Heart left ventricle (tissue), 16 donors: Measurements from ENCODE around the gene ARL3. TPM values are rescaled to one million over a fixed set of nuclear protein-coding genes. Genes with fewer than 3 reads are reported as not detected.

Source experiments
- ATAC-seq, 4 donors: fragments of 200-7000 bp; cut with Tn5 transposase; one replicate each; pipeline ENCODE4 v1.9.1; 2020 to 2022; ENCODE audit warnings: moderate library complexity in 4 of 4, mild to moderate bottlenecking in 3 of 4, moderate number of reproducible peaks in 1 of 4
- DNase-seq, 5 donors: peaks; one replicate each; pipeline ENCODE4 v3.0.0-alpha.2; 2020
- H3K27ac ChIP-seq, 12 donors: fragments of 200-600 bp; sonication (generic) in 4 of 12; one replicate each; pipeline versions ENCODE4 v1.5.0 to v1.8.0; 2016 to 2022; ENCODE audit warnings: mild to moderate bottlenecking in 2 of 12
- H3K27me3 ChIP-seq, 9 donors: fragments of 200-600 bp; sonication (generic) in 2 of 9; one replicate each; pipeline versions ENCODE4 v1.5.1 to v1.8.0; 2016 to 2022; ENCODE audit warnings: mild to moderate bottlenecking in 3 of 9
- H3K36me3 ChIP-seq, 9 donors: fragments of 200-600 bp; sonication (generic) in 2 of 9; one replicate each; pipeline versions ENCODE4 v1.5.0 to v1.8.0; 2018 to 2022; ENCODE audit warnings: mild to moderate bottlenecking in 2 of 9
- H3K4me1 ChIP-seq, 12 donors: fragments of 200-600 bp; sonication (generic) in 4 of 12; one replicate each; pipeline versions ENCODE4 v1.5.0 to v1.8.0; 2016 to 2022; ENCODE audit warnings: mild to moderate bottlenecking in 3 of 12
- H3K4me3 ChIP-seq, 12 donors: fragments of 200-600 bp; sonication (generic) in 4 of 12; one replicate each; pipeline versions ENCODE4 v1.5.0 to v1.8.0; 2017 to 2022; ENCODE audit warnings: mild to moderate bottlenecking in 9 of 12, moderate library complexity in 4 of 12
- H3K9me3 ChIP-seq, 12 donors: fragments of 200-600 bp; sonication (generic) in 4 of 12; one replicate each; pipeline versions ENCODE4 v1.5.0 to v1.8.0; 2016 to 2022; ENCODE audit warnings: mild to moderate bottlenecking in 1 of 12
- POLR2A ChIP-seq, 2 donors: fragments of 450-650 bp; IDR thresholded peaks; one replicate each; pipeline ENCODE4 v1.6.1; 2017; ENCODE audit warnings: antibody characterized with exemption in 2 of 2, mild to moderate bottlenecking in 2 of 2, moderate library complexity in 2 of 2
- WGBS, 4 donors: extraction: QIAGEN DNeasy Blood & Tissue Kit in 2 of 4; methylation state at CpG; one replicate each; pipeline versions ENCODE4 v1.1.5 to v1.1.7; 2013 to 2018; 5-methylcytosine and 5-hydroxymethylcytosine counted together
- intact Hi-C, 10 donors: fragments of 100-400 bp; cut with DNase I; formaldehyde crosslinking; loops; one replicate each; pipeline versions ENCODE4 v1.11.1 to v1.14.2; 2022
- polyA plus RNA-seq, 2 donors: library from polyadenylated mRNA; stranded (reverse); fragments of 200-250 nt; gene quantifications; one replicate each; pipeline ENCODE4 v1.2.3, GENCODE V29; 2013
- total RNA-seq, 9 donors: library from RNA; depleted of rRNA in 2 of 9; stranded (reverse); fragments of >200 nt in 2 of 9; fragmentation: NEBNext Ultra II Directional in 3 of 9; extraction: Animal tissue kit (Norgen Biotek cat#: 25700) in 3 of 9; gene quantifications; one replicate each; pipeline versions ENCODE4 v1.1.0 to v1.2.4, GENCODE V29; 2016 to 2023
- TF ChIP-seq, protein P1 (sequence below), 12 donors: fragments of 200-600 bp; sonication (generic) in 4 of 12; IDR thresholded peaks; one replicate each; pipeline versions ENCODE4 v1.5.0 to v1.8.0; 2018 to 2022; ENCODE audit warnings: antibody characterized with exemption in 12 of 12, mild to moderate bottlenecking in 5 of 12
- donor health status: ischemic (EF 13 %, LVEDD 7.1; RV severe dilation, severe dysfunction).
- donor health status: healthy with polysubstance abuse.
- donor health status: DM: no; HTN: yes; CAD: no.
- donor health status: DM: no; HTN: no; CAD: no.
- donor health status: ischemic (EF 25% LVEDD 6.9; RV normal size, moderate dysfunction).
- donor health status: ischemic (EF 25% LVEDD 5.7; RV mildly dilated, moderate dysfunction).
- donor health status: healthy.
- donor health status: DM: yes; HTN: yes; CAD: no.
- donor health status: ischemic (EF 35%, LVEDD 5.7; RV mildly dilated, moderate dysfunction).
- donor health status: nonischemic (EF 11% LVEDD 7.7; RV severe dilation, severe dysfunction).
- donor health status: DM: yes; HTN: yes; CAD: no.
- donor health status: PGD.
- donor health status: ischemic (EF 29% LVEDD 5.4; RV normal size, mild dysfunction).
- donor health status: nonischemic (EF 23%, LVEDD 6.1; RV moderate dilation, normal function).

The ARL3 gene
- total and polyA plus RNA-seq, 11 donors, result 5.8 to 19.3 (median 12.6) TPM

DNA sequence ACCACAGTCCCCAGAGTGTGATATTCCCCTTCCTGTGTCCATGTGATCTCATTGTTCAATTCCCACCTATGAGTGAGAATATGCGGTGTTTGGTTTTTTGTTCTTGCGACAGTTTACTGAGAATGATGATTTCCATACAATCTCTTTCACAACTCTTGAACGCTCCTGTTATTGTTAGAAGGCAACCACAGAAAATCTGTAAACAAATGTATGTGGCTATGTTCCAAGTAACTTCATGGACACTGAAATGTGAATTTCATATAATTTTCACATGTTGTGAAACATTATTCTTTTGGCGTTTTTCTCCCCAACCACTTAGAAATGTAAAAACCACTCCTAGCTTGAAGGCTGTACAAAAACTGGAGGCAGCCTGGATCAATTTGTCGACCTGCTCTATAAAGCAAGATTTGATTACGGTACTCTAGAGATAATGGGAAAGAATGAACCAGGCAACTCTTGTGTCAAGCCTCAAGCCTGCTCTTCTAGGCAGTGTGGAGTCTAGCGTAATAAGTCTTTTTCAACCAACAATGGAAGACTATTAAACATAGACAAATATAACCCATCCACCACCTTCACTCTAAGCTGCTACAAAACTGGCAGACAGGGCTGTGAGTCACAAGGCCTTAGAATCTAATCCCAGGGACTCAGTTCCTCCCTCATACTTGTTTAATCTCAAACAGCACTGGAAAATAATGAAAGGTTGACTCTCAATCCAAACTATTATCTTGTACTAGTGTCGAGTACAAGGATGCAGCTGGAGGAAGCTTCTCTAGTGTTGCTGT, 22.7 kb downstream of the ARL3 start:
- H3K36me3 ChIP-seq, result peaks cover 0 to 61% (median 29%) of the 10 kb centered on the region in 9 donors
- 71 to 79% (median 77%) methylated on average over 8 of the region's 8 CpGs for WGBS, 4 donors

DNA sequence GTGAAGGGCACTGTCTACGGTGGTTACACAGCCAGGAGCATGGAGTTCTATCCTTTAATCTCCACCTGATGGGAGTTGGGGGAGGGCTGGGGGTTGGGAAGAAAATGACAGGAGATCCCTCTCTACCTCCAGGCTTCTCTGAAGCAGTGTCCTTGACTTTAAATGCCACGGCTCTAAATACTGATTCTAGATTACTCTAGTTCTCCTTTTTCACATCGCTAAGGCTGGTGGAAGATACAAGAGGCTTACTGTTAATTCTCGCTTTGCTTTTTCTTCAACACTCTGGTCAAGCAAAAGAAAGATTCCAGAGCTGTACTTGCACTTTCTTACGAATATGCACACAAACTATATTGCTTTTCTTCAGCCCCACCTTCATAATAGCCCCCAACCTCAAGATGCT, 30.5 kb downstream of the ARL3 start:
- TF ChIP-seq, protein P1, sequence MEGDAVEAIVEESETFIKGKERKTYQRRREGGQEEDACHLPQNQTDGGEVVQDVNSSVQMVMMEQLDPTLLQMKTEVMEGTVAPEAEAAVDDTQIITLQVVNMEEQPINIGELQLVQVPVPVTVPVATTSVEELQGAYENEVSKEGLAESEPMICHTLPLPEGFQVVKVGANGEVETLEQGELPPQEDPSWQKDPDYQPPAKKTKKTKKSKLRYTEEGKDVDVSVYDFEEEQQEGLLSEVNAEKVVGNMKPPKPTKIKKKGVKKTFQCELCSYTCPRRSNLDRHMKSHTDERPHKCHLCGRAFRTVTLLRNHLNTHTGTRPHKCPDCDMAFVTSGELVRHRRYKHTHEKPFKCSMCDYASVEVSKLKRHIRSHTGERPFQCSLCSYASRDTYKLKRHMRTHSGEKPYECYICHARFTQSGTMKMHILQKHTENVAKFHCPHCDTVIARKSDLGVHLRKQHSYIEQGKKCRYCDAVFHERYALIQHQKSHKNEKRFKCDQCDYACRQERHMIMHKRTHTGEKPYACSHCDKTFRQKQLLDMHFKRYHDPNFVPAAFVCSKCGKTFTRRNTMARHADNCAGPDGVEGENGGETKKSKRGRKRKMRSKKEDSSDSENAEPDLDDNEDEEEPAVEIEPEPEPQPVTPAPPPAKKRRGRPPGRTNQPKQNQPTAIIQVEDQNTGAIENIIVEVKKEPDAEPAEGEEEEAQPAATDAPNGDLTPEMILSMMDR (IDR thresholded peaks at IDR 0.05), result no peak
- no peak for TF ChIP-seq POLR2A (IDR thresholded peaks at IDR 0.05)
- 91 to 93% (median 91%) methylated on average over 5 of the region's 5 CpGs for whole genome bisulfite sequencing, 4 donors
- H3K27ac ChIP-seq, result no peak overlapping the region
- no peak for ATAC-seq
- intact Hi-C loops, result no loop called here
- DNase-seq, result no peak
- H3K9me3 ChIP-seq, result no peaks in the 10 kb centered on the region
- no peaks in the 10 kb centered on the region for H3K27me3 ChIP-seq
- no peak overlapping the region for H3K4me3 ChIP-seq
- H3K36me3 ChIP-seq, result peaks cover 0 to 47% (median 19%) of the 10 kb centered on the region in 9 donors
- peaks cover 0 to 10% (median 7%) of the 10 kb centered on the region in 12 donors for H3K4me1 ChIP-seq

More for the DNA sequence above, 22.7 kb downstream of the ARL3 start:
- Histone ChIP-seq H3K4me3 (no peak overlapping the region), H3K9me3 (no peaks in the 10 kb centered on the region), H3K27ac (no peak overlapping the region), H3K4me1 (peaks cover 0 to 3% (median 0%) of the 10 kb centered on the region in 12 donors), H3K27me3 (no peaks in the 10 kb centered on the region)
- intact Hi-C loops, result no loop called here
- ATAC-seq (peak in 3 of 4 donors; percentile 24 to 39 (median 37)), DNase-seq (no peak)
- no peak for TF ChIP-seq POLR2A (IDR thresholded peaks at IDR 0.05)
- TF ChIP-seq, protein P1 (IDR thresholded peaks at IDR 0.05), result no peak

DNA sequence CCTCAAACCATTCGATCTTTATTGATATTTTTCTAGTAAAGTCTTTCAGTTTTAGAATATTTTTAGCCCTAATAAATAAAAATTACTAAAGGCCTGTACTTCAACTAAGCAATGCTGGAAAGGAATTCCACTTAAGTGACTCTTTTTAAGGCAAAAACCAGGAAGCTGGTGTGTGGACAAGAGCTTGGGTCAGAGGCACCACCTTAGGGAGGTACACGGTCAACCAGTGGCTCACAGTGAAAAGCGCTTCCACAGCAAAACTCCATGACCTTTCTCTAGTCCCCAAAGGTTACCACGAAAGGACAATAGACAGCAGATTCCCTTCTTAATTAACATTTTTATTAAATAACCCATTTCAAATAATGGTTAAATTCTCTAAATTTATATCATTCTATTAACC, 31.2 kb downstream of the ARL3 start:
- no peak for TF ChIP-seq POLR2A (IDR thresholded peaks at IDR 0.05)
- TF ChIP-seq, protein P1 (IDR thresholded peaks at IDR 0.05), result no peak
- 92 to 96% (median 94%) methylated on average over 4 of the region's 4 CpGs for WGBS, 4 donors
- no peak for DNase-seq
- Histone ChIP-seq H3K9me3 (no peaks in the 10 kb centered on the region), H3K4me1 (peaks cover 0 to 17% (median 14%) of the 10 kb centered on the region in 12 donors), H3K4me3 (no peak overlapping the region), H3K36me3 (peaks cover 0 to 42% (median 19%) of the 10 kb centered on the region in 9 donors), H3K27me3 (no peaks in the 10 kb centered on the region), H3K27ac (no peak overlapping the region)
- intact Hi-C loops, result no loop called here
- no peak for ATAC-seq

DNA sequence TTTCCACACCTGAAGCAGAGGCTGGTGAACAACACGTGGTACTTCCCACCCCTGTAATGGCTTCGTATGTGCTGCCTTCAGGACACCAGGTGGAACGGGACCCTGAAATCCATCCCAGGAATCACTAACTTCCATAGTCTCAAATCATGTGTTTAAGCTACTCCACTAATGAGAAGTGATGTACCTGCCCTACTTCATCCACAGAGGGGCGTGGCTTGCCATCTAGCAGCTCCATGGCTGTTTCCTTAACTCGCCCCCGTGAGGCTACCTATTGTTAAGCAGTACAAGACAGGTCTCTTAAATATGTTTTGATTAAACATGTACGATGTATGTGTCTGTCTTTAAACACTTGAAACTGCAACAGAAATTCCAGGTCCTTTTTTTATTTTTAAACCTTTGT, 31.8 kb downstream of the ARL3 start:
- no peak for TF ChIP-seq POLR2A (IDR thresholded peaks at IDR 0.05)
- TF ChIP-seq, protein P1 (IDR thresholded peaks at IDR 0.05), result no peak
- Histone ChIP-seq H3K27ac (no peak overlapping the region), H3K4me1 (peaks cover 0 to 23% (median 20%) of the 10 kb centered on the region in 12 donors), H3K36me3 (peaks cover 0 to 38% (median 19%) of the 10 kb centered on the region in 9 donors), H3K4me3 (no peak overlapping the region), H3K27me3 (no peaks in the 10 kb centered on the region), H3K9me3 (no peaks in the 10 kb centered on the region)
- no peak for DNase-seq
- intact Hi-C loops, result no loop called here
- 94 to 99% (median 97%) methylated on average over 7 of the region's 7 CpGs for WGBS, 4 donors
- ATAC-seq, result no peak
